H9 (cell line): ENCODE results near the gene HEXIM1. TPM values are rescaled to one million over a fixed set of nuclear protein-coding genes. Genes with fewer than 3 reads are reported as not detected.

Source experiments
- DNase-seq: peaks from one replicate; pipeline ENCODE4 v3.0.0-alpha.2; 2017
- H2AFZ ChIP-seq: one replicate; pipeline ENCODE4 v1.6.1; 2013; ENCODE audit warnings: mild to moderate bottlenecking, low read length, control low read depth, moderate library complexity
- H2AK5ac ChIP-seq: 2 replicates; pipeline ENCODE4 v1.6.1; 2013; ENCODE audit warnings: low read length, control low read depth, mixed read lengths; ENCODE audit not compliant: insufficient read length
- H2BK120ac ChIP-seq: one replicate; pipeline ENCODE4 v1.6.1; 2013; ENCODE audit warnings: low read depth, mild to moderate bottlenecking, low read length, control low read depth, inconsistent platforms; ENCODE audit not compliant: poor library complexity, severe bottlenecking
- H2BK12ac ChIP-seq: 2 replicates; pipeline ENCODE4 v1.6.1; 2013; ENCODE audit warnings: low read length, control low read depth, mixed read lengths, low read depth; ENCODE audit not compliant: insufficient read length
- H2BK15ac ChIP-seq: 2 replicates; pipeline ENCODE4 v1.6.1; 2013; ENCODE audit warnings: low read depth, low read length, control low read depth
- H2BK20ac ChIP-seq: one replicate; pipeline ENCODE4 v1.6.1; 2013; ENCODE audit warnings: low read depth, mild to moderate bottlenecking, low read length, control low read depth, inconsistent platforms; ENCODE audit not compliant: poor library complexity, severe bottlenecking
- H2BK5ac ChIP-seq: 2 replicates; pipeline ENCODE4 v1.6.1; 2013; ENCODE audit warnings: low read length, control low read depth, mixed read lengths; ENCODE audit not compliant: insufficient read length
- H3K14ac ChIP-seq: 2 replicates; pipeline ENCODE4 v1.6.1; 2013; ENCODE audit warnings: low read length, control low read depth; ENCODE audit not compliant: insufficient read depth
- H3K18ac ChIP-seq: 2 replicates; pipeline ENCODE4 v1.6.1; 2013; ENCODE audit warnings: low read depth, mild to moderate bottlenecking, mixed read lengths, low read length, control low read depth; ENCODE audit not compliant: insufficient read length
- H3K23ac ChIP-seq: 2 replicates; pipeline ENCODE4 v1.6.1; 2013; ENCODE audit warnings: low read length, control low read depth, mixed read lengths, low read depth; ENCODE audit not compliant: insufficient read length
- H3K23me2 ChIP-seq: 2 replicates; pipeline ENCODE4 v1.6.1; 2013; ENCODE audit warnings: low read depth, mild to moderate bottlenecking, mixed read lengths, low read length, control low read depth; ENCODE audit not compliant: insufficient read length, poor library complexity, severe bottlenecking
- H3K27ac ChIP-seq: 2 replicates; pipeline ENCODE4 v1.5.1; 2013; ENCODE audit warnings: low read length, control low read depth, mixed read lengths, low read depth; ENCODE audit not compliant: insufficient read length
- H3K27me3 ChIP-seq: 2 replicates; pipeline ENCODE4 v1.6.1; 2013; ENCODE audit warnings: low read length, control low read depth, inconsistent platforms; ENCODE audit not compliant: insufficient read depth
- H3K4ac ChIP-seq: 2 replicates; pipeline ENCODE4 v1.6.1; 2013; ENCODE audit warnings: low read depth, mild to moderate bottlenecking, control low read depth, inconsistent platforms, low read length, moderate library complexity
- H3K4me1 ChIP-seq: 2 replicates; pipeline ENCODE4 v1.6.1; 2013; ENCODE audit warnings: low read length, control low read depth, inconsistent platforms; ENCODE audit not compliant: insufficient read depth
- H3K4me2 ChIP-seq: 2 replicates; pipeline ENCODE4 v1.6.1; 2013; ENCODE audit warnings: low read length, control low read depth, mixed read lengths; ENCODE audit not compliant: insufficient read length, insufficient read depth
- H3K56ac ChIP-seq: 2 replicates; pipeline ENCODE4 v1.6.1; 2013; ENCODE audit warnings: low read depth, mild to moderate bottlenecking, mixed read lengths, low read length, control low read depth; ENCODE audit not compliant: insufficient read length
- H3K79me1 ChIP-seq: 2 replicates; pipeline ENCODE4 v1.6.1; 2013; ENCODE audit warnings: low read depth, mild to moderate bottlenecking, moderate library complexity, low read length, control low read depth, inconsistent platforms; ENCODE audit not compliant: insufficient read depth, poor library complexity, severe bottlenecking
- H3K79me2 ChIP-seq: 2 replicates; pipeline ENCODE4 v1.6.1; 2013; ENCODE audit warnings: low read length, control low read depth, inconsistent platforms; ENCODE audit not compliant: insufficient read depth
- H3K9ac ChIP-seq: 2 replicates; pipeline ENCODE4 v1.6.1; 2013; ENCODE audit warnings: low read length, control low read depth, mixed read lengths; ENCODE audit not compliant: insufficient read length; ENCODE audit errors: extremely low read depth
- H3K9me3 ChIP-seq: one replicate; pipeline ENCODE4 v1.6.1; 2013; ENCODE audit warnings: low read depth, low read length, inconsistent platforms; ENCODE audit not compliant: control insufficient read depth
- H3T11ph ChIP-seq: one replicate; pipeline ENCODE4 v1.6.1; 2013; ENCODE audit warnings: mild to moderate bottlenecking, low read length, control low read depth, inconsistent platforms
- H4K20me1 ChIP-seq: one replicate; pipeline ENCODE4 v1.6.1; 2013; ENCODE audit not compliant: control insufficient read depth, insufficient read length, insufficient read depth
- H4K5ac ChIP-seq: 2 replicates; pipeline ENCODE4 v1.6.1; 2013; ENCODE audit warnings: low read depth, mild to moderate bottlenecking, mixed read lengths, low read length, control low read depth; ENCODE audit not compliant: insufficient read length
- H4K8ac ChIP-seq: replicated peaks from 2 replicates; pipeline ENCODE4 v1.6.1; 2013; ENCODE audit warnings: low read length, control low read depth, mixed read lengths, low read depth; ENCODE audit not compliant: insufficient read length
- H4K91ac ChIP-seq: 2 replicates; pipeline ENCODE4 v1.6.1; 2013; ENCODE audit warnings: low read depth, mild to moderate bottlenecking, moderate library complexity, mixed read lengths, low read length, control low read depth; ENCODE audit not compliant: insufficient read length
- H3K27ac Mint-ChIP-seq, 3 experiments: 2 replicates in 2 of 3; 3 replicates in 1 of 3; pipeline ENCODE4 v1.8.0; 2020 to 2021; ENCODE audit warnings: mixed read lengths in 3 of 3, mild to moderate bottlenecking in 1 of 3, moderate library complexity in 1 of 3
- H3K27me3 Mint-ChIP-seq: 2 replicates; pipeline ENCODE4 v1.8.0; 2021; ENCODE audit warnings: low read depth, mild to moderate bottlenecking, moderate library complexity, mixed read lengths
- H3K36me3 Mint-ChIP-seq, 3 experiments: 2 replicates in 2 of 3; 3 replicates in 1 of 3; pipeline ENCODE4 v1.8.0; 2020 to 2021; ENCODE audit warnings: low read depth in 3 of 3, mixed read lengths in 3 of 3; ENCODE audit not compliant: insufficient read depth in 1 of 3
- H3K4me1 Mint-ChIP-seq, 2 experiments: 2 replicates each; pipeline ENCODE4 v1.8.0; 2020; ENCODE audit warnings: mixed read lengths in 2 of 2
- H3K4me3 Mint-ChIP-seq, 2 experiments: 2 replicates in 1 of 2; 3 replicates in 1 of 2; pipeline ENCODE4 v1.8.0; 2020 to 2021; ENCODE audit warnings: mild to moderate bottlenecking in 2 of 2, mixed read lengths in 2 of 2, moderate library complexity in 1 of 2
- H3K9me3 Mint-ChIP-seq, 2 experiments: 2 replicates in 1 of 2; 3 replicates in 1 of 2; pipeline ENCODE4 v1.8.0; 2020; ENCODE audit warnings: mild to moderate bottlenecking in 2 of 2, mixed read lengths in 2 of 2, moderate library complexity in 1 of 2
- WGBS: extraction: QIAGEN DNeasy Blood & Tissue Kit; methylation state at CpG from one replicate; pipeline ENCODE4 v1.1.7; 2013; ENCODE audit warnings: missing lambda C conversion rate, low lambda C conversion rate, mixed read lengths; ENCODE audit not compliant: insufficient read length; ENCODE audit errors: extremely low coverage; 5-methylcytosine and 5-hydroxymethylcytosine counted together
- total RNA-seq: library from RNA; stranded (reverse); gene quantifications from 2 replicates; pipeline ENCODE4 v1.2.1, GENCODE V29; 2021
- TF ChIP-seq, protein P1 (sequence below): fragments of 200-600 bp; sonication (generic); conservative IDR thresholded peaks from 3 replicates; pipeline ENCODE4 v1.8.0; 2021; ENCODE audit warnings: antibody characterized with exemption, mild to moderate bottlenecking

Gene HEXIM1
- total RNA-seq, 1 experiment from 2014 or later: 32.4 TPM

DNA sequence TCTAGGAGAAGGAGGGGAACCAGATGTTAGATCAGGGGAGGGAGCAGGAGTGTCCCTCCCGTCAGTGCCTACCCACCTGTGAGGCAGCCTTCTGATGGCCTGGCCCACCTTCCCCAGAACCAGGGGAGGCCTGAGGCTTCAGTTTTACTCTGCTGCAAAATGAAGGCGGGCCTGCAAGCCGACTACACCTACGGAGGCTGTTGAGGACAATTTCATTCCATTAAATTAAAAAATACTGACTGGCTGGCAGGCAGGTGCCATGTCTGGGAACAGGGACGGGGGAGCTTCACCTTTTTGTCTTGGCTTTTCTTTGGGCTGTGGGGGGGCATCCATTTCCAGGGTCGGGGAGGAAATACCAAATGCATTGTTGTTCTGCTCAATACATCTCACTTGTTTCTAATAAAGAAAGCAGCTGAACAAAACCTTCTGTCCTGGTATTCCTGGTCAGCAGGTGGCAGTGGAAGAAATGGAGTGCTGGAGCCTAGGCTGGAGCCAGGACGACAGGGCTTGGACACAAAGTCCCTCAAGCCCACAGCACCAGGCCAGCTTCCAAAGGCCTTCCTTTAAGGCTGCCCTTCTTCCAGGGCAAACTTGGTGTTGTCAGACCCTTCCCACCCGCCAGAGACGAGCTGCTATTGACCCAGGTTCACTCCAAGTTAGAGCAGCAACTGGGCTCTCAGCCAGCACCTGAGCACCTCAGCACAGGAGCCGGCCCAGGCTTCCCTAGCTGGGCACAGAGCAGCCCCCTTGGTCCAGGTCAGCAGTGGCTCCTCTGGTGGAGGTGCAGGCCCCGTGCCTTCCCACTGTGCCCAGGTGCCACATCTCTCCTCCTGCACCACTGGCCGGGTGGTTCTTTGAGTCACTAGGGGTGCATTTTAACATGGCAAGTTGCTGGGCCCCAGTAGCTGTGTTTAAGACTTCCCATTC, 39.4 kb upstream of the HEXIM1 start:
- Histone ChIP-seq H3K27me3 (no peaks in the 10 kb centered on the region), H2BK5ac (no peak overlapping the region), H3T11ph (no peak overlapping the region), H3K4me1 (no peaks in the 10 kb centered on the region), H3K9ac (no peak overlapping the region), H2AK5ac (no peak overlapping the region), H3K14ac (no peak overlapping the region), H3K23ac (no peak overlapping the region), H2BK15ac (no peak overlapping the region), H3K79me2 (no peaks in the 10 kb centered on the region), H3K4me2 (no peak overlapping the region), H2AFZ (no peak overlapping the region), H2BK120ac (no peak overlapping the region), H2BK20ac (no peak overlapping the region), H3K18ac (no peak overlapping the region), H3K9me3 (no peaks in the 10 kb centered on the region), H2BK12ac (no peak overlapping the region), H4K91ac (no peak overlapping the region), H3K4ac (no peak overlapping the region), H4K20me1 (no peaks in the 10 kb centered on the region), H4K5ac (no peak overlapping the region), H3K56ac (no peak overlapping the region), H3K79me1 (no peaks in the 10 kb centered on the region), H4K8ac (no peak overlapping the region), H3K23me2 (no peaks in the 10 kb centered on the region), H3K27ac (no peak overlapping the region)
- Mint-ChIP-seq H3K4me1 (peaks cover 0 to 9% of the 10 kb centered on the region in 2 experiments; a peak in 2 of 4 replicates), H3K27me3 (peaks cover 2% of the 10 kb centered on the region; the same call in 1 of the 2 replicates), H3K9me3 (no peaks in the 10 kb centered on the region), H3K36me3 (peaks cover 5 to 52% (median 47%) of the 10 kb centered on the region in 3 experiments; a peak in 6 of 7 replicates), H3K27ac (peak overlapping the region in 1 of 3 experiments; percentile 68; a peak in 3 of 7 replicates), H3K4me3 (no peak overlapping the region)
- TF ChIP-seq, protein P1, sequence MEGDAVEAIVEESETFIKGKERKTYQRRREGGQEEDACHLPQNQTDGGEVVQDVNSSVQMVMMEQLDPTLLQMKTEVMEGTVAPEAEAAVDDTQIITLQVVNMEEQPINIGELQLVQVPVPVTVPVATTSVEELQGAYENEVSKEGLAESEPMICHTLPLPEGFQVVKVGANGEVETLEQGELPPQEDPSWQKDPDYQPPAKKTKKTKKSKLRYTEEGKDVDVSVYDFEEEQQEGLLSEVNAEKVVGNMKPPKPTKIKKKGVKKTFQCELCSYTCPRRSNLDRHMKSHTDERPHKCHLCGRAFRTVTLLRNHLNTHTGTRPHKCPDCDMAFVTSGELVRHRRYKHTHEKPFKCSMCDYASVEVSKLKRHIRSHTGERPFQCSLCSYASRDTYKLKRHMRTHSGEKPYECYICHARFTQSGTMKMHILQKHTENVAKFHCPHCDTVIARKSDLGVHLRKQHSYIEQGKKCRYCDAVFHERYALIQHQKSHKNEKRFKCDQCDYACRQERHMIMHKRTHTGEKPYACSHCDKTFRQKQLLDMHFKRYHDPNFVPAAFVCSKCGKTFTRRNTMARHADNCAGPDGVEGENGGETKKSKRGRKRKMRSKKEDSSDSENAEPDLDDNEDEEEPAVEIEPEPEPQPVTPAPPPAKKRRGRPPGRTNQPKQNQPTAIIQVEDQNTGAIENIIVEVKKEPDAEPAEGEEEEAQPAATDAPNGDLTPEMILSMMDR: no peak
- no CpG with 5 or more reads among the region's 12 CpGs for WGBS
- no peak for DNase-seq
